Measurements from ENCODE around the gene GSTM1.

GRCh38 chr1:109655615-109656519 lies 31.8 kb upstream of the GSTM1 start, which contains the start of gene GSTM4:
- TF ChIP-seq EZH2 (IDR thresholded peaks at IDR 0.05; ENCODE audit: low read length, unreplicated experiment) (no peak), EZH2phosphoT487 (IDR thresholded peaks at IDR 0.05; ENCODE audit: borderline replicate concordance, low read length) (no peak)
- TF ChIP-seq, protein P1, sequence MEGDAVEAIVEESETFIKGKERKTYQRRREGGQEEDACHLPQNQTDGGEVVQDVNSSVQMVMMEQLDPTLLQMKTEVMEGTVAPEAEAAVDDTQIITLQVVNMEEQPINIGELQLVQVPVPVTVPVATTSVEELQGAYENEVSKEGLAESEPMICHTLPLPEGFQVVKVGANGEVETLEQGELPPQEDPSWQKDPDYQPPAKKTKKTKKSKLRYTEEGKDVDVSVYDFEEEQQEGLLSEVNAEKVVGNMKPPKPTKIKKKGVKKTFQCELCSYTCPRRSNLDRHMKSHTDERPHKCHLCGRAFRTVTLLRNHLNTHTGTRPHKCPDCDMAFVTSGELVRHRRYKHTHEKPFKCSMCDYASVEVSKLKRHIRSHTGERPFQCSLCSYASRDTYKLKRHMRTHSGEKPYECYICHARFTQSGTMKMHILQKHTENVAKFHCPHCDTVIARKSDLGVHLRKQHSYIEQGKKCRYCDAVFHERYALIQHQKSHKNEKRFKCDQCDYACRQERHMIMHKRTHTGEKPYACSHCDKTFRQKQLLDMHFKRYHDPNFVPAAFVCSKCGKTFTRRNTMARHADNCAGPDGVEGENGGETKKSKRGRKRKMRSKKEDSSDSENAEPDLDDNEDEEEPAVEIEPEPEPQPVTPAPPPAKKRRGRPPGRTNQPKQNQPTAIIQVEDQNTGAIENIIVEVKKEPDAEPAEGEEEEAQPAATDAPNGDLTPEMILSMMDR (conservative IDR thresholded peaks at IDR 0.05; ENCODE audit: low read depth, low read length) = no peak

Data from PC-3 (cell line).